Liver (tissue), 3 donors: ENCODE measurements around the gene WASF1.

Experiments
- CTCF ChIP-seq: fragments of 150-350 bp; IDR thresholded peaks from 2 replicates; pipeline ENCODE4 v1.5.1; 2017; ENCODE audit warnings: improper control_type of control experiment, low read depth, low read length; ENCODE audit not compliant: missing input control
- EGR1 ChIP-seq, 2 donors: IDR thresholded peaks; 2 replicates each; pipeline ENCODE4 v1.6.1; 2016 to 2018; ENCODE audit warnings: antibody characterized with exemption in 2 of 2, low read depth in 2 of 2
- MAX ChIP-seq: IDR thresholded peaks from 2 replicates; pipeline ENCODE4 v1.6.1; 2016; ENCODE audit warnings: antibody characterized with exemption
- donor health status: healthy.
- donor health status: healthy.

GRCh38 chr6:110147870-110148269 is 31.6 kb downstream of the WASF1 start:
- TF ChIP-seq CTCF (no peak), MAX (no peak), EGR1 (IDR thresholded peaks at IDR 0.05; ENCODE audit: low read depth in 2 of 2) (no peak)
